Naive thymus-derived CD4-positive, alpha-beta T cell (primary cell): ENCODE data around the gene CCR1. TPM values are rescaled to one million over a fixed set of nuclear protein-coding genes. Genes with fewer than 3 reads are reported as not detected.
A peak's percentile ranks its signal among the peaks of the same experiment; 100 is the strongest.

Experiments used
- ATAC-seq: fragments of 150-1000 bp; cut with Tn5 transposase; 2 replicates; pipeline ENCODE4 v1.10.0; 2021; ENCODE audit warnings: mild to moderate bottlenecking, moderate library complexity
- CTCF ChIA-PET: fragments of 350-600 bp; sonication (Branson Sonifier 250); formaldehyde crosslinking; loops from one replicate; lab custom pipeline; 2021; ENCODE audit warnings: antibody characterized with exemption; lab: Charles Lee
- POLR2A ChIA-PET: fragments of 350-600 bp; sonication (Branson Sonifier 250); formaldehyde crosslinking; loops from one replicate; lab custom pipeline; 2021; ENCODE audit warnings: antibody characterized with exemption, inconsistent platforms; lab: Charles Lee
- DNase-seq, 9 donors: peaks; one replicate each; pipeline versions ENCODE4 v3.0.0 to v3.0.0-alpha.2; 2020 to 2022; ENCODE audit warnings: mixed read lengths in 1 of 9
- H3K27ac ChIP-seq: one replicate; pipeline ENCODE4 v1.7.0; 2013; ENCODE audit warnings: mild to moderate bottlenecking, low read depth, low read length, moderate library complexity
- H3K27me3 ChIP-seq, 2 donors: one replicate each; pipeline ENCODE4 v1.7.0; 2013; ENCODE audit warnings: low read length in 2 of 2, mild to moderate bottlenecking in 2 of 2, moderate library complexity in 2 of 2; ENCODE audit not compliant: control insufficient read depth in 2 of 2, insufficient read depth in 2 of 2
- H3K36me3 ChIP-seq, 3 experiments: 1 replicate in 2 of 3; 2 replicates in 1 of 3; pipeline ENCODE4 v1.7.0; 2013; ENCODE audit warnings: low read length in 3 of 3, mild to moderate bottlenecking in 3 of 3, moderate library complexity in 1 of 3; ENCODE audit not compliant: insufficient read depth in 3 of 3, control insufficient read depth in 2 of 3
- H3K4me1 ChIP-seq, 2 donors: one replicate each; pipeline ENCODE4 v1.7.0; 2013; ENCODE audit warnings: low read length in 2 of 2, mild to moderate bottlenecking in 2 of 2, moderate library complexity in 1 of 2; ENCODE audit not compliant: control insufficient read depth in 2 of 2, insufficient read depth in 2 of 2
- H3K4me3 ChIP-seq: 2 replicates; pipeline ENCODE4 v1.7.0; 2013; ENCODE audit warnings: mild to moderate bottlenecking, low read length
- H3K9me3 ChIP-seq, 3 experiments: 1 replicate in 2 of 3; 2 replicates in 1 of 3; pipeline ENCODE4 v1.7.0; 2013; ENCODE audit warnings: low read length in 3 of 3; ENCODE audit not compliant: control insufficient read depth in 2 of 3
- H3K27ac Mint-ChIP-seq, 9 donors: one replicate each; pipeline ENCODE4 v1.8.0; 2020 to 2022; ENCODE audit warnings: mixed read lengths in 9 of 9, mild to moderate bottlenecking in 8 of 9, moderate library complexity in 5 of 9, inconsistent platforms in 2 of 9
- H3K27me3 Mint-ChIP-seq, 5 donors: one replicate each; pipeline ENCODE4 v1.8.0; 2021 to 2022; ENCODE audit warnings: mixed read lengths in 5 of 5, mild to moderate bottlenecking in 1 of 5
- H3K36me3 Mint-ChIP-seq, 5 donors: one replicate each; pipeline ENCODE4 v1.8.0; 2020 to 2022; ENCODE audit warnings: mixed read lengths in 5 of 5, mild to moderate bottlenecking in 3 of 5, inconsistent platforms in 1 of 5
- H3K4me1 Mint-ChIP-seq, 7 donors: one replicate each; pipeline ENCODE4 v1.8.0; 2020 to 2022; ENCODE audit warnings: mixed read lengths in 7 of 7, mild to moderate bottlenecking in 3 of 7, inconsistent platforms in 1 of 7
- H3K4me3 Mint-ChIP-seq, 10 donors: one replicate each; pipeline ENCODE4 v1.8.0; 2020 to 2022; ENCODE audit warnings: mild to moderate bottlenecking in 10 of 10, mixed read lengths in 10 of 10, moderate library complexity in 6 of 10, inconsistent platforms in 2 of 10
- H3K9me3 Mint-ChIP-seq, 11 donors: one replicate each; pipeline ENCODE4 v1.8.0; 2020 to 2022; ENCODE audit warnings: mixed read lengths in 11 of 11, mild to moderate bottlenecking in 4 of 11, inconsistent platforms in 1 of 11, moderate library complexity in 1 of 11
- intact Hi-C, 2 donors: fragments of 100-400 bp; cut with micrococcal nuclease; formaldehyde crosslinking; loops; one replicate each; pipeline ENCODE4 v1.15.1; 2023
- polyA plus RNA-seq, 2 donors: library from polyadenylated mRNA; unstranded; fragments of 300-500 nt; fragmentation: Illumina TruSeq; gene quantifications; one replicate each; pipeline ENCODE4 v1.2.3, GENCODE V29; 2021
- total RNA-seq, 6 experiments: library from RNA in 5 of 6; stranded (reverse) in 5 of 6; gene quantifications; 1 replicate in 5 of 6; 2 replicates in 1 of 6; pipeline ENCODE4 v1.2.3 and lab custom pipeline; 2021 to 2026

The CCR1 gene
- total and polyA plus RNA-seq, 7 experiments from 2014 or later, result 0.08 to 27.6 (median 2.6) TPM

- Mint-ChIP-seq H3K27ac (no peak overlapping the region), H3K27me3 (peaks cover 3 to 24% (median 7%) of the 10 kb centered on the region in 5 donors), H3K4me1 (peaks cover 0 to 34% (median 4%) of the 10 kb centered on the region in 7 donors), H3K36me3 (peaks cover 0 to 6% (median 3%) of the 10 kb centered on the region in 5 donors), H3K9me3 (peaks cover 1 to 13% (median 2%) of the 10 kb centered on the region in 11 donors), H3K4me3 (no peak overlapping the region)
- CTCF ChIA-PET, result interaction anchor here (0.7 kb wide), 1 partner anchor 21 kb away, joined by 5 read pairs; no protein-coding TSS in a partner anchor
- POLR2A ChIA-PET, result no interaction called here
- Histone ChIP-seq H3K36me3 (no peaks in the 10 kb centered on the region), H3K27ac (no peak overlapping the region), H3K4me3 (no peak overlapping the region), H3K4me1 (peaks cover 0 to 3% of the 10 kb centered on the region in 2 donors), H3K27me3 (no peaks in the 10 kb centered on the region), H3K9me3 (no peaks in the 10 kb centered on the region)
- intact Hi-C loops, result no loop called here
- no peak for ATAC-seq
- no peak for DNase-seq
Observed at GRCh38 chr3:46187876-46188275, 20.2 kb downstream of the CCR1 start.

- H3K4me1 Mint-ChIP-seq, result peaks cover 0 to 34% (median 4%) of the 10 kb centered on the region in 7 donors
- Histone ChIP-seq H3K36me3 (no peaks in the 10 kb centered on the region), H3K27ac (no peak overlapping the region), H3K27me3 (no peaks in the 10 kb centered on the region), H3K9me3 (no peaks in the 10 kb centered on the region), H3K4me1 (peaks cover 0 to 3% of the 10 kb centered on the region in 2 donors), H3K4me3 (no peak overlapping the region)
- peaks cover 0 to 25% (median 6%) of the 10 kb centered on the region in 5 donors for H3K27me3 Mint-ChIP-seq
- peak overlapping the region in 1 of 10 donors; percentile 58 for H3K4me3 Mint-ChIP-seq
- DNase-seq, result no peak
- intact Hi-C loops, result no loop called here
- peak overlapping the region in 1 of 9 donors; percentile 64 for H3K27ac Mint-ChIP-seq
- ChIA-PET CTCF (no interaction called here), POLR2A (no interaction called here)
- peaks cover 0 to 8% (median 0%) of the 10 kb centered on the region in 11 donors for H3K9me3 Mint-ChIP-seq
- ATAC-seq, result no peak
- peaks cover 0 to 5% (median 0%) of the 10 kb centered on the region in 5 donors for H3K36me3 Mint-ChIP-seq
Observed at GRCh38 chr3:46187341-46187700, 20.8 kb downstream of the CCR1 start.

- peaks cover 0 to 4% (median 0%) of the 10 kb centered on the region in 5 donors for H3K36me3 Mint-ChIP-seq
- no peaks in the 10 kb centered on the region for H3K36me3 ChIP-seq
- peak overlapping the region in 1 of 9 donors; percentile 64 for H3K27ac Mint-ChIP-seq
- H3K4me1 ChIP-seq, result peaks cover 0 to 3% of the 10 kb centered on the region in 2 donors
- DNase-seq (no peak), ATAC-seq (peak; percentile 58)
- H3K27ac ChIP-seq, result no peak overlapping the region
- peaks cover 0 to 31% (median 4%) of the 10 kb centered on the region in 7 donors for H3K4me1 Mint-ChIP-seq
- H3K4me3 ChIP-seq, result no peak overlapping the region
- no peaks in the 10 kb centered on the region for H3K27me3 ChIP-seq
- ChIA-PET CTCF (no interaction called here), POLR2A (no interaction called here)
- peaks cover 0 to 22% (median 6%) of the 10 kb centered on the region in 5 donors for H3K27me3 Mint-ChIP-seq
- peaks cover 0 to 4% (median 0%) of the 10 kb centered on the region in 11 donors for H3K9me3 Mint-ChIP-seq
- H3K4me3 Mint-ChIP-seq, result peak overlapping the region in 1 of 10 donors; percentile 58
- intact Hi-C loops, result no loop called here
- H3K9me3 ChIP-seq, result no peaks in the 10 kb centered on the region
Observed at GRCh38 chr3:46186471-46187340, 21.4 kb downstream of the CCR1 start.

GRCh38 chr3:46184469-46184868 lies 23.6 kb downstream of the CCR1 start:
- Histone ChIP-seq H3K27ac (no peak overlapping the region), H3K4me3 (no peak overlapping the region), H3K9me3 (no peaks in the 10 kb centered on the region), H3K27me3 (no peaks in the 10 kb centered on the region), H3K4me1 (peaks cover 0 to 3% of the 10 kb centered on the region in 2 donors), H3K36me3 (no peaks in the 10 kb centered on the region)
- Mint-ChIP-seq H3K27ac (no peak overlapping the region), H3K4me3 (no peak overlapping the region), H3K9me3 (peaks cover 0 to 2% (median 0%) of the 10 kb centered on the region in 11 donors), H3K4me1 (peaks cover 0 to 31% (median 4%) of the 10 kb centered on the region in 7 donors), H3K27me3 (peaks cover 0 to 20% (median 5%) of the 10 kb centered on the region in 5 donors), H3K36me3 (peaks cover 0 to 4% (median 0%) of the 10 kb centered on the region in 5 donors)
- ChIA-PET CTCF (interaction anchor here (0.8 kb wide), 1 partner anchor 254 kb away, joined by 3 read pairs; no protein-coding TSS in a partner anchor), POLR2A (no interaction called here)
- no peak for DNase-seq
- intact Hi-C loops, result no loop called here
- no peak for ATAC-seq

- peaks cover 0 to 3% of the 10 kb centered on the region in 2 donors for H3K4me1 ChIP-seq
Observed at GRCh38 chr3:46183330-46183729, 24.8 kb downstream of the CCR1 start.

GRCh38 chr3:46168583-46169345 lies 39.3 kb downstream of the CCR1 start:
- H3K4me1 Mint-ChIP-seq, result peaks cover 0 to 7% (median 0%) of the 10 kb centered on the region in 7 donors
- peaks cover 0 to 33% (median 0%) of the 10 kb centered on the region in 5 donors for H3K36me3 Mint-ChIP-seq
- peaks cover 0 to 35% (median 3%) of the 10 kb centered on the region in 11 donors for H3K9me3 Mint-ChIP-seq
- intact Hi-C loops, result no loop called here
- peaks cover 0 to 81% (median 0%) of the 10 kb centered on the region in 5 donors for H3K27me3 Mint-ChIP-seq
- no peak overlapping the region for H3K27ac Mint-ChIP-seq
- no peaks in the 10 kb centered on the region for H3K9me3 ChIP-seq
- ChIA-PET POLR2A (no interaction called here), CTCF (interaction anchor here (0.7 kb wide), 1 partner anchor 88 kb away, joined by 3 read pairs; no protein-coding TSS in a partner anchor)
- DNase-seq (no peak), ATAC-seq (no peak)
- H3K4me3 ChIP-seq, result no peak overlapping the region
- H3K4me3 Mint-ChIP-seq, result no peak overlapping the region
- no peak overlapping the region for H3K27ac ChIP-seq
- no peaks in the 10 kb centered on the region for H3K27me3 ChIP-seq
- no peaks in the 10 kb centered on the region for H3K4me1 ChIP-seq
- H3K36me3 ChIP-seq, result no peaks in the 10 kb centered on the region

More at GRCh38 chr3:46183330-46183729, 24.8 kb downstream of the CCR1 start:
- no peak for DNase-seq
- ChIA-PET POLR2A (no interaction called here), CTCF (no interaction called here)
- Mint-ChIP-seq H3K4me3 (no peak overlapping the region), H3K9me3 (peaks cover 0 to 6% (median 0%) of the 10 kb centered on the region in 11 donors), H3K27ac (no peak overlapping the region), H3K4me1 (peaks cover 0 to 31% (median 4%) of the 10 kb centered on the region in 7 donors), H3K27me3 (peaks cover 0 to 29% (median 6%) of the 10 kb centered on the region in 5 donors), H3K36me3 (peaks cover 0 to 5% (median 0%) of the 10 kb centered on the region in 5 donors)
- Histone ChIP-seq H3K9me3 (no peaks in the 10 kb centered on the region), H3K36me3 (no peaks in the 10 kb centered on the region), H3K27ac (no peak overlapping the region), H3K27me3 (no peaks in the 10 kb centered on the region), H3K4me3 (no peak overlapping the region)
- peak; percentile 45 for ATAC-seq
- intact Hi-C loops, result no loop called here
